HepG2 (cell line): ENCODE data around the gene ACOT6. TPM values are rescaled to one million over a fixed set of nuclear protein-coding genes. Genes with fewer than 3 reads are reported as not detected.
A peak's percentile ranks its signal among the peaks of the same experiment; 100 is the strongest.

Source experiments
- CHCHD3 ChIP-seq: sonication (generic); formaldehyde crosslinking; IDR thresholded peaks from 2 replicates; pipeline ENCODE4 v1.8.0; 2022; ENCODE audit warnings: mild to moderate bottlenecking, missing genetic modification reagents, moderate library complexity
- DR1 ChIP-seq: sonication (generic); formaldehyde crosslinking; IDR thresholded peaks from 2 replicates; pipeline ENCODE4 v1.8.0; 2021; ENCODE audit warnings: mild to moderate bottlenecking, missing genetic modification reagents, inconsistent platforms
- ERF ChIP-seq: IDR thresholded peaks from 2 replicates; pipeline ENCODE4 v1.6.1; 2018; ENCODE audit warnings: missing biosample characterization, missing genetic modification reagents
- FOXP4 ChIP-seq: sonication (generic); formaldehyde crosslinking; IDR thresholded peaks from 2 replicates; pipeline ENCODE4 v1.4.0; 2020; ENCODE audit warnings: missing genetic modification reagents
- GATAD2A ChIP-seq: IDR thresholded peaks from 2 replicates; pipeline ENCODE4 v1.6.1; 2016
- HDAC2 ChIP-seq: sonication (generic); formaldehyde crosslinking; IDR thresholded peaks from 2 replicates; pipeline ENCODE4 v1.4.0; 2020; ENCODE audit warnings: missing genetic modification reagents
- HNF1B ChIP-seq: sonication (generic); formaldehyde crosslinking; IDR thresholded peaks from 2 replicates; pipeline ENCODE4 v1.5.1; 2020; ENCODE audit warnings: mild to moderate bottlenecking, moderate library complexity, missing genetic modification reagents
- HOXA3 ChIP-seq: sonication (generic); formaldehyde crosslinking; IDR thresholded peaks from 2 replicates; pipeline ENCODE4 v1.5.0; 2020; ENCODE audit warnings: missing genetic modification reagents
- MED1 ChIP-seq: sonication (generic); formaldehyde crosslinking; IDR thresholded peaks from 2 replicates; pipeline ENCODE4 v1.4.0; 2020; ENCODE audit warnings: missing genetic modification reagents
- MED8 ChIP-seq: sonication (generic); formaldehyde crosslinking; IDR thresholded peaks from 2 replicates; pipeline ENCODE4 v1.8.1; 2023; ENCODE audit warnings: mild to moderate bottlenecking, missing genetic modification reagents; ENCODE audit not compliant: insufficient replicate concordance
- NRL ChIP-seq: sonication (generic); formaldehyde crosslinking; IDR thresholded peaks from 2 replicates; pipeline ENCODE4 v1.5.0; 2020; ENCODE audit warnings: missing genetic modification reagents, mild to moderate bottlenecking, moderate library complexity, borderline replicate concordance
- SIN3A ChIP-seq: IDR thresholded peaks from 2 replicates; pipeline ENCODE4 v1.6.1; 2011; ENCODE audit warnings: low read depth, mild to moderate bottlenecking, control low read depth, low read length, borderline replicate concordance
- SOX5 ChIP-seq: IDR thresholded peaks from 2 replicates; pipeline ENCODE4 v1.6.1; 2016; ENCODE audit warnings: borderline replicate concordance
- TBX3 ChIP-seq: fragments of 450-650 bp; IDR thresholded peaks from 2 replicates; pipeline ENCODE4 v1.6.1; 2017; ENCODE audit warnings: antibody characterized with exemption, mild to moderate bottlenecking, inconsistent platforms, borderline replicate concordance
- TFE3 ChIP-seq: IDR thresholded peaks from 2 replicates; pipeline ENCODE4 v1.6.1; 2016
- ZNF724P ChIP-seq: sonication (generic); formaldehyde crosslinking; IDR thresholded peaks from 2 replicates; pipeline ENCODE4 v1.8.0; 2022; ENCODE audit warnings: missing genetic modification reagents, borderline replicate concordance
- ZNF777 ChIP-seq: sonication (generic); formaldehyde crosslinking; IDR thresholded peaks from 2 replicates; pipeline ENCODE4 v1.4.0; 2020; ENCODE audit warnings: missing genetic modification reagents
- ZSCAN29 ChIP-seq: sonication (generic); formaldehyde crosslinking; conservative IDR thresholded peaks from 2 replicates; pipeline ENCODE4 v1.4.0; 2020; ENCODE audit warnings: mild to moderate bottlenecking, missing genetic modification reagents
- polyA plus RNA-seq, 8 experiments: library from polyadenylated mRNA; depleted of rRNA in 3 of 8; stranded (reverse) in 7 of 8; unstranded in 1 of 8; fragments of >200 nt; fragmentation: Illumina TruSeq in 4 of 8; extraction: Trizol in 4 of 8; gene quantifications; 2 replicates each; pipeline versions ENCODE4 v1.2.1 to v1.2.3, GENCODE V29; 2011 to 2016; ENCODE audit warnings: low read depth in 4 of 8, missing spikeins in 1 of 8, mixed read lengths in 1 of 8; ENCODE audit not compliant: insufficient read depth in 1 of 8
- total RNA-seq, 5 experiments: library from RNA; depleted of rRNA; stranded (reverse); fragments of >200 nt; fragmentation: Illumina TruSeq; extraction: Trizol; gene quantifications; 2 replicates each; pipeline ENCODE4 v1.2.3, GENCODE V29; 2016; ENCODE audit warnings: low read depth in 1 of 5
- TF ChIP-seq, protein P1 (sequence below): sonication (generic); formaldehyde crosslinking; IDR thresholded peaks from 2 replicates; pipeline ENCODE4 v1.9.0; 2022; ENCODE audit warnings: missing genetic modification reagents, mild to moderate bottlenecking, borderline replicate concordance
- TF ChIP-seq, protein P2 (sequence below): sonication (generic); formaldehyde crosslinking; IDR thresholded peaks from 2 replicates; pipeline ENCODE4 v1.8.0; 2023; ENCODE audit warnings: mild to moderate bottlenecking, missing genetic modification reagents

ACOT6 gene
- total and polyA plus RNA-seq, 2 of the 13 experiments (the other 11 are each of a cell fraction or from before 2014, with no cell fraction given) = 0.15 to 0.27 TPM

DNA sequence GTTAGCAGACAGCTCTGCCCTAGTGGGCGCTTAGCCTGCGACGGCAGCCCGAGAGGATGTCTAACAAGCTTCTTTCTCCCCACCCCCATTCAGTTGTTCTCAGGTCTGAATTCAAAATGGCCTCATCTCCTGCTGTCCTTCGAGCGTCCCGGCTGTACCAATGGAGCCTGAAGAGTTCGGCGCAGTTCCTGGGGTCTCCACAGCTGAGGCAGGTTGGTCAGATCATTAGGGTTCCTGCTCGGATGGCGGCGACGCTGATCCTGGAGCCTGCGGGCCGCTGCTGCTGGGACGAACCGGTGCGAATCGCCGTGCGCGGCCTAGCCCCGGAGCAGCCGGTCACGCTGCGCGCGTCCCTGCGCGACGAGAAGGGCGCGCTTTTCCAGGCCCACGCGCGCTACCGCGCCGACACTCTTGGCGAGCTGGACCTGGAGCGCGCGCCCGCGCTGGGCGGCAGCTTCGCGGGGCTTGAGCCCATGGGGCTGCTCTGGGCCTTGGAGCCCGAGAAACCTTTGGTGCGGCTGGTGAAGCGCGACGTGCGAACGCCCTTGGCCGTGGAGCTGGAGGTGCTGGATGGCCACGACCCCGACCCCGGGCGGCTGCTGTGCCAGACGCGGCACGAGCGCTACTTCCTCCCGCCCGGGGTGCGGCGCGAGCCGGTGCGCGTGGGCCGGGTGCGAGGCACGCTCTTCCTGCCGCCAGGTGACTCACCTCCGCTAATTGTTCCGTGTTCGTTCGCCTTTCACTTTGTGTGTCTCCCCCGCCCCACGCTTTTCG is 42.9 kb upstream of the ACOT6 start, which contains the start of gene ACOT2 (continued):
- TF ChIP-seq FOXP4 (CRISPR knock-in tag) = 0 out of 2 replicates have a peak, but pooled peaks have one; percentile 14
- peak; percentile 52; the same call in 1 of the 2 replicates for TF ChIP-seq TFE3
- peak; percentile 88 for TF ChIP-seq ZNF777
- peak; percentile 54 for TF ChIP-seq HOXA3 (CRISPR knock-in tag)
- peak; percentile 40; the same call in 1 of the 2 replicates for TF ChIP-seq HDAC2 (CRISPR knock-in tag)
- TF ChIP-seq TBX3 = peak; percentile 92
- peak; percentile 77 for TF ChIP-seq MED1
- 0 out of 2 replicates have a peak, but pooled peaks have one; percentile 60 for TF ChIP-seq CHCHD3 (CRISPR knock-in tag)
- peak; percentile 47 for TF ChIP-seq SOX5
- 0 out of 2 replicates have a peak, but pooled peaks have one; percentile 13 for TF ChIP-seq HNF1B (CRISPR knock-in tag)
- TF ChIP-seq ERF (CRISPR knock-in tag) = peak; percentile 34; the same call in 1 of the 2 replicates
- TF ChIP-seq ZNF724P = 0 out of 2 replicates have a peak, but pooled peaks have one; percentile 32
- TF ChIP-seq DR1 (CRISPR knock-in tag) = peak; percentile 38; the same call in 1 of the 2 replicates
- TF ChIP-seq MED8 (CRISPR knock-in tag) = peak; percentile 65
- peak; percentile 77 for TF ChIP-seq NRL (CRISPR knock-in tag)
- TF ChIP-seq ZSCAN29 (CRISPR knock-in tag) = peak; percentile 47; the same call in 1 of the 2 replicates
- TF ChIP-seq SIN3A = peak; percentile 49; the same call in 1 of the 2 replicates
- peak; percentile 52; the same call in 1 of the 2 replicates for TF ChIP-seq GATAD2A (CRISPR knock-in tag)
- TF ChIP-seq, protein P1, sequence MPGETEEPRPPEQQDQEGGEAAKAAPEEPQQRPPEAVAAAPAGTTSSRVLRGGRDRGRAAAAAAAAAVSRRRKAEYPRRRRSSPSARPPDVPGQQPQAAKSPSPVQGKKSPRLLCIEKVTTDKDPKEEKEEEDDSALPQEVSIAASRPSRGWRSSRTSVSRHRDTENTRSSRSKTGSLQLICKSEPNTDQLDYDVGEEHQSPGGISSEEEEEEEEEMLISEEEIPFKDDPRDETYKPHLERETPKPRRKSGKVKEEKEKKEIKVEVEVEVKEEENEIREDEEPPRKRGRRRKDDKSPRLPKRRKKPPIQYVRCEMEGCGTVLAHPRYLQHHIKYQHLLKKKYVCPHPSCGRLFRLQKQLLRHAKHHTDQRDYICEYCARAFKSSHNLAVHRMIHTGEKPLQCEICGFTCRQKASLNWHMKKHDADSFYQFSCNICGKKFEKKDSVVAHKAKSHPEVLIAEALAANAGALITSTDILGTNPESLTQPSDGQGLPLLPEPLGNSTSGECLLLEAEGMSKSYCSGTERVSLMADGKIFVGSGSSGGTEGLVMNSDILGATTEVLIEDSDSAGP (CRISPR knock-in tag) = peak; percentile 94; the same call in 1 of the 2 replicates
- TF ChIP-seq, protein P2, sequence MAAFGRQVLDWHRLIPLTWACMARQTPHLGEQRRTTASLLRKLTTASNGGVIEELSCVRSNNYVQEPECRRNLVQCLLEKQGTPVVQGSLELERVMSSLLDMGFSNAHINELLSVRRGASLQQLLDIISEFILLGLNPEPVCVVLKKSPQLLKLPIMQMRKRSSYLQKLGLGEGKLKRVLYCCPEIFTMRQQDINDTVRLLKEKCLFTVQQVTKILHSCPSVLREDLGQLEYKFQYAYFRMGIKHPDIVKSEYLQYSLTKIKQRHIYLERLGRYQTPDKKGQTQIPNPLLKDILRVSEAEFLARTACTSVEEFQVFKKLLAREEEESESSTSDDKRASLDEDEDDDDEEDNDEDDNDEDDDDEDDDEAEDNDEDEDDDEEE (CRISPR knock-in tag) = peak; percentile 68; the same call in 1 of the 2 replicates
